ENCODE results near the gene PCP4. TPM values are rescaled to one million over a fixed set of nuclear protein-coding genes. Genes with fewer than 3 reads are reported as not detected.

The PCP4 gene
- total RNA-seq, 1 experiment from 2014 or later = not detected

DNA sequence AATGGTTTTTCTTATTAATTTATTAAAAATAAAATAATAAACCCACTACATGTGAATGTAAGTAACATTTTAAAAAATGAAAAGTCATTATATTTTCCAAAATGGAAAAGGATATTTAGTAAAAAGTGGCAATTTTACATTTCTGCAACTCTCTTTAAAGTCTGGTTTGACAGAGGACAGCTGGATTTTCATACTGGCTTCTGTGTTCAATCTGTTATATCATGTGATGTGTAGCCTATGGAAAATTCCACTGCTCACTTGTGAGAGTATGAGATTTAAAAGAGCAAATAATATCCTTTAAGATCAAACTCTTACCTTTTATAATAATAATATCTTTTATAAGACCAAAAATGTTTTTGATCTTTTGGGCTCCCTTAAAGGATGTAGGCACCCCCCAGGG is 33.7 kb downstream of the PCP4 start:
- in situ Hi-C loops (cut with HindIII; ENCODE audit: low pct_unique_long_range_greater_than_20kb, low sequenced_read_pairs) = no loop called here
- DNase-seq (ENCODE audit: low read depth, low spot score) = no peak

DNA sequence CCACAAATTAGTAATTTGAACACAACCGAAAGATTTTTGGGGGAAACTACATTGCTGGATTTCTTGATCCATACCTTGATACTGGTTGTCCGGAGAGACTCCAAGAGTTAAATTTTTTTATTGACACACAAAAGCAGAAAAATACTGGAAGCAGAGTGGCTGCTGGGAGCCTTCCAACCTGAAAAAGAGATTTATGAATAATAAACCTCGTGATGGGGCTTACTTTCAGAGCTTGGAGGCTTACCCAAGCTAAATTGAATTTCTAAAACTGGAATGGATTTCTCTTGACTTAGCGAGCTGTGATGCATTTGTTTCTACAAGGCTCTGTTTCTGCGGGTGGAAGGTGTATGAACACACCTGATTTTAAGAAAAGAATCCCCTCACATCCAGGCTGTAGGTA is 35.7 kb downstream of the PCP4 start:
- in situ Hi-C loops (cut with HindIII; ENCODE audit: low pct_unique_long_range_greater_than_20kb, low sequenced_read_pairs) = no loop called here
- no peak for DNase-seq (ENCODE audit: low read depth, low spot score)

DNA sequence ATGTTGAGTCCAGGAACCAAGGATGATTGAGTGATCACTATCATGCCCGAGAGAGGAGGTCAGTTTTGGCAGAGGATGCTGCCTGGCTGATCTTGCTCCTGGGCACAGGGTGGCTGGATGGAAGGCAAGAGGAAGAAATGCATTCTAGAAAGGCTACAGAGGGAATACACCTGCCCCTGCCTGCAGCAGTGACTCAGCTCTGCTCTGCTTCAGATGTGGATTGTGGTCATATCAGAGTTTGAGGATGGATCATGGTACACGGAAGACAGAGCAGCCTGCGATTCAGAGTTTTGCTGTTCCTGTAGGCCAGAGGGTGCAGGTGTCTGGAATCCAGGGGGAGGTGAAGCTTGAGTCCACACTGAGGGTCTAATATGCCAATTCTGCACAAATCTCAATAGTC is 37.2 kb downstream of the PCP4 start:
- DNase-seq (ENCODE audit: low read depth, low spot score) = no peak
- in situ Hi-C loops (cut with HindIII; ENCODE audit: low pct_unique_long_range_greater_than_20kb, low sequenced_read_pairs) = no loop called here

DNA sequence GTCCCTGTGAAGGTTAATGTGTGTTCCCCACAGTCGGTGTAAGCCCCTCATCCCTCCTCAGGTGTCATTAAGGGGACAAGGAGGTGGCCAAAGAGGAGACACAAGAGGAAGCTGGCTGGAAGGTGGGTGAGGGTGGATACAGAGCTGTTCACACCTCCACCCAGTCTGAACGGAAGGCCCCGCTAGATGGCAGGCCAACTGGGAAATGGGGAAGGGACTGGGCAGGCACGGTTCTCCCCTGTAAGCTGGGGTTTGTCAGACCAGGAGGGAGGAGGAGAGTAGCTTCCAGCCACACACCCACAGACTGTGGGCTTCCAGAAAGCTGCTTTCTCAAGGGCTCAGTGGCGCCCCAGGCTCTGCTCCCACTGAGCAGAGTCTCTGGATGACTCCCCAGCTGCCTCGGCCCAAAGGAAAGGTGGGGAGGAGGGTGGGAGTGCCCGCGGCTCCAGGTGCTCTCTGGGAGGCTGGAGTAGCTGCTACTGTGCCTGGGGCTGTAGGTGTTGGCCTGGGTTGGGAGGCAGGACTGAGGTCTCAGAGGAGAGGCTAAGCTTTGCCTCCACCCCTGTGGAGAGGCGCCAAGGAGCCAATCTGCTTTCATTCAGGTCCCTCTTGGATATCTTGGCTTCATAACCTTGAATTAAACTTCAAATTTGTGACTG is 41.2 kb downstream of the PCP4 start:
- peak; percentile 11 for DNase-seq (ENCODE audit: low read depth, low spot score)
- in situ Hi-C loops (cut with HindIII; ENCODE audit: low pct_unique_long_range_greater_than_20kb, low sequenced_read_pairs) = no loop called here

DNA sequence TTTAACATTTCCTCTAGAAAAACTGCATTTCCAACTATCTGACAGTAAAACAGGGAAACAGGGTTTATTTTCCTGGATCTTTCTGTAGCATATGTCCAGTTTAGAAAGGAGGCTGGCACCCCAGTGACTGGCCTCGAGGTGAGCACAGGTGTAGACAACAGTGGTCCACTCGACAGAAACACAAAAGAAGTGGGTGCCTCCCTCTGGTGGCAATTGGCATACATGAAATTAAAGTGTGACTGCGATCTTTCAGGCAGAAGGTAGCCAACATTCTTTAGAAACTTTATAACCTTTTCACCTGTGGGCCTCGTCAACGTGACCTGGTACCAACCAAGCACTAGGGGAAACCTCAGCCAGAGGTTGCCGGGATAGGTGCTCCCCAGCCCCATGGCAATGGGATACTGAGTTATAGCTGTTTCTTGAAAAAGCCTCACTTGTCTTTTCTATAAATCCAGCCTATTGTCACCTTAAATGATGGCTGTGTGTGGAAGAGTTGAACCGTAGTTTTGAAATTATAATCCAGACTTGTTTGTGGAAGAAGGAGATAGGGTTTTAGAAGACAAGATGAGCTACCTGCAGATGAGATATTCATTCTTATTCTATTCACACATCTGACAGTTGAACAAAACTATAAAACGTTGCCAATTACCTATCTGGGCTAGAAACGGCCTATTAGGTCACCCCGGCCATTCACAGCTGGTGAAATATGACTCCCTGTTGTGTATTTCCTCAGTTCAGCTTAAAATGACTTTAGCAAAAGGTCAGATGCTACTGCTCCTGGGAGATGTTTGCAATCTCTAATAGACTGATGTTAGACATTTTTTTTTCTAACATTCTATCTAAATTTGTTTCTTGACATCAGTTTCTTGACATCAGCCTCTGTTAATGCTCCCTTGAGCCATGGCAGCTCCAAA is 44.3 kb downstream of the PCP4 start:
- in situ Hi-C loops (cut with HindIII; ENCODE audit: low pct_unique_long_range_greater_than_20kb, low sequenced_read_pairs) = no loop called here
- peak; percentile 19 for DNase-seq (ENCODE audit: low read depth, low spot score)

DNA sequence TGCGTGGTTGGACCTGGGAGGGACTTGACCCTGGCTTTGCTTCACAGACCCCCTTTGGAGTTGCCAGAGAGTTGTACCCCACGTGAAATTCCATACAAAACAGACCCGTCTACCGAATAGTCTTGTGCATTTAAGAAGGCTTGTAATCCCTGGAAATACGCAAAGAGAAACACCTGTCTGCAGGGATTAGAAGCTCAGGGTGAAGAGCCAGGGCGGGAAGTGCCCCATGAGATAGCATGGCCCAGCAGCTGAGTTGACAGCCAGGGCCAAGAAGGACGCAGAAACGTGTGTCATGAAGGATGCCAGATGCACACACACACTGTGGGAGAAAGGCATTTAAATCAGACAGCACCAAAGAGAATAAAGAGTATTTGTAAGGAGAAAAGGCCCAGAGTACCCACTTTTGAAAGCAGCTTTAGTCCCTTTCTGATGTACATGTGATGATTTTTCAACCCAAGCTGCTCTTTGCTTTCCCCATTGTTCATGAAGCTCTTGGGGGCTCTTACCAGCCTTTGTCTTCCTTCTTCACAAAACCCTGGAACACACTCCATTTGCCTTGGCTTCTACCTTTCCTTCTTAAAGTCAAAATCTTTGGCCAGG is 46.6 kb downstream of the PCP4 start:
- in situ Hi-C loops (cut with HindIII; ENCODE audit: low pct_unique_long_range_greater_than_20kb, low sequenced_read_pairs) = no loop called here
- no peak for DNase-seq (ENCODE audit: low read depth, low spot score)

DNA sequence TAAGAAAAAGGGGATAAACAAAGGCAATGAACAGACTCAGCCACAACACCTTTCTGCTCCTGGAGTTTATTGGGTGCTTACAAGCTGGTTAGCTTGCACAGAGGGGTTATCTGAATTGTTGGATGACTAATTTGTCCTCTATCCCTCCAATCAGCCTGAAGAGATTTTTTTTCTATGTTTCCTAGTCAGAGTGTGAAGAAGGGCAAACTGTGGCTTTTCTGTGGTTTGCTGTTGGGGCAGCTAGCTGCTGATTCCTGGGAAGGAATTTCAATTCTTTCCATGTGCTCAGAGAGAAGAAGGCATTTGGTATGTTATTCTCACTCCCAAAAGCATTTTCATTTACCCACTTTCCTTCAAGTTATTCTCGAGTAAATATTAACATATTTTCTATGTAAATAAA is 48.6 kb downstream of the PCP4 start:
- no peak for DNase-seq (ENCODE audit: low read depth, low spot score)
- in situ Hi-C loops (cut with HindIII; ENCODE audit: low pct_unique_long_range_greater_than_20kb, low sequenced_read_pairs) = no loop called here

DNA sequence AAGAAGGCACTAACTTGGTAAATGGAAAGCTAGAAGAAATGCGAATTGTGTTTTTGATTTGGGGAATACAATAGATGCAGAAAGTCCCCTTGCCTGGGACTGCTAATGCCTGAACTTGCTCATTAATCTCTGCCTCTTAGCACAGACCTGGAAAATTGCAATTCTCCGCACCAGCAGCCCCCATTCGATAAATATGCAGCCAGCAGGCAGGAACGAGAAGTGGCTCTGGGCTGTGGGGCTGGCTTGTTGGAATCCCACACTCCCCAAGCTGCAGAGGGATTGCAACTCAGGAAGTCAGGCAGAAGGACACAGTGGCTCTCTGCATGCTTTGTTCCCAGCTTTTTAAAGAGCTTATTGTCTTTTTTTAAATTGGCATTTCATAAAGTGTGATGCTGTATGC is 51.3 kb downstream of the PCP4 start:
- in situ Hi-C loops (cut with HindIII; ENCODE audit: low pct_unique_long_range_greater_than_20kb, low sequenced_read_pairs) = no loop called here
- DNase-seq (ENCODE audit: low read depth, low spot score) = no peak

DNA sequence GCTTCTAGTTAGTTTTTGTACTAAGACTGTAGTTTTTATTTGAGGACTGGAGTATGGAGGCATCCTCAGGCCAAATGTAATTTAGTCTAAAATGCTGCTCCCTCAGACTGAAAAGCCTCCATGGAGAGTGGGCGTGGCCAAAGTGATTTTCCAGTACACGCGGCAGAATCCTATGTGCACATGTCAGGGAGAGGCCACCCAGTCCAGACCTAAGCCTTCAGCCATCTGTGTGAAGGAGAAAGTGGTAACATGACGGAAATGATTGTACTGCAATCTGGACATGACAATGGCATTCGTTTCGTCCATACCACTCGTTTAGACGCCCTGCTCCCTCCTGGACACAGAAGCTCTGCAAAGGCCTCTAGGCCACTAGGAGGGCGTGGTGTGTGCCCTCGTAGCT is 56.2 kb downstream of the PCP4 start:
- in situ Hi-C loops (cut with HindIII; ENCODE audit: low pct_unique_long_range_greater_than_20kb, low sequenced_read_pairs) = no loop called here
- no peak for DNase-seq (ENCODE audit: low read depth, low spot score)

DNA sequence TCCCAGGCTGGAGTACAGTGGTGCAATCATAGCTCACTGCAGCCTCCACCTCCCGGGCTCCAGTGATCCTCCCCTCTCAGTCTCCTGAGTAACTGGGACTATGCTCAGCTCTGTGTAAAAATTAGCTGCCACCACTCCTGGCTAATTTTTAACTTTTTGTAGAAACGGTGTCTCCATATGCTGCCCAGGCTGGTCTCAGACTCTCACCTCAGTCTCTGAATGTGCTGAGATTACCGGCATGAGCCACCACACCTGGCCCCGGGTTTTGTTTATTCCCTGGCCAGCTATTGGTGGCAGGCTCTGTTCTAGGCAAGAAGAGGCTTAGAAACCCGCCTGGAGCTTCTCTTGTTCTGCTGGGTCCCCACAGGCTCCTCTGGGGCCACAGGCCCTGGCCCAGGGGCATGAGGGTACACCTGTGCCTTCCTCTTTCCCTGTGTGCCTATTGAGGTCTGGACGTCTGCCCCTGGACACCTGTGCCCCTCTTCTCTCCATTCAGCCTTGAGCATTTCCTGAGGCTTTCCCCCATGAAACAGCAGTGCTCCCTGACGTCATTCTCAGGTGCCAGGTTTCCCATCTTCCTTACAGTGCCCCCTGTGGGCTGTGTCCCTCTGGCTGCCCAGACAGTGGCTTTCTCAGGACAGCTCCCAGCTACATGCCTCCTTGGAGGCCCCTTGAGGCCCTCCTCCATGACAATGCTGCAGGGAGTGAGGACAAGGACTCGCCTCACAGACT is 57.5 kb downstream of the PCP4 start:
- in situ Hi-C loops (cut with HindIII; ENCODE audit: low pct_unique_long_range_greater_than_20kb, low sequenced_read_pairs) = no loop called here
- DNase-seq (ENCODE audit: low read depth, low spot score) = peak; percentile 8

DNA sequence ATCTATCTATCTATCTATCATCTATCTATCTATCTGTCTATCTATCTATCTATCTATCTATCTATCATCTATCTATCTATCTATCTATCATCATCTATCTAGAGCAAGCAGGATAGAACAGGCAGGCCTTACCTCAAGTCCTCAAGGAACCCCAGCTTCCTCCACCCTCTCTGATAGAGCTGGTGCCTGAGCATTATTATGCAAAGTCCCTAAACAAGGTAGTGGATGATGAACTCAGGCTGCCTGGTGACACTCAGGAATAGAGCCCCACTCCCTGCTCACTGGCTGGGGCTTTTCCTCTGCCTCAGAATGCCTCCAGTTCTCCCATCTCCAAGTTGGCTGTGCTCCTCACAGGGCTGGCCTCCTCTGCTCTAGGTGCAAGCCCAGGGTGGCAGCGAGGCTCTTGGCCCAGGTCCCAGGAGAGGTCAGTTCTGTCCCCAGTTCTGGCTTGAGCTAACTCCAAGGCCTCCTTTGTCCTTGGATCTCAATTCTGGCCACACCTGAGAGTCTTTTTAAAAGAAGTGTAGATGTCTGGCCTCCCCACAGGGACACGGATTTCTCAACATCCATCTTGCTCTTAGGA is 60.2 kb downstream of the PCP4 start:
- in situ Hi-C loops (cut with HindIII; ENCODE audit: low pct_unique_long_range_greater_than_20kb, low sequenced_read_pairs) = no loop called here
- no peak for DNase-seq (ENCODE audit: low read depth, low spot score)

DNA sequence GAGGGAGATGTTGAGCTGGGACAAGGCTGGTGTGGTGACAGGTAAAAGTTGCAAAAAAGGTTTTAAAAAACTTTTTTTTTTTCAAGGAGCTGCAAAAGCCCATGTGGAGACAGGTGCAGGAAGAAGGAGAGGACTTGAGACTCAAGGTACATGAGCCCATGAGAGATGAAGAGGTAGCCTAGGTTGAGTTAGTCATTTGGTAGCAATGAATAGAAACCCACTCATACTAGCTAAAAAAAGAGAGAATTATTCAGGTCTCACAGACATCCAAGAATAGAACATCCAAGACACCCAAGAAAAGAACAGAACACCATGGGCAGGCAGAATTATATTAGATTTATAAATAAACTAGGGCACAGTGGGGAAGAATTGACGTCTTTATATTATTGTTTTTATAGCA is 65.1 kb downstream of the PCP4 start:
- DNase-seq (ENCODE audit: low read depth, low spot score) = no peak
- in situ Hi-C loops (cut with HindIII; ENCODE audit: low pct_unique_long_range_greater_than_20kb, low sequenced_read_pairs) = no loop called here

DNA sequence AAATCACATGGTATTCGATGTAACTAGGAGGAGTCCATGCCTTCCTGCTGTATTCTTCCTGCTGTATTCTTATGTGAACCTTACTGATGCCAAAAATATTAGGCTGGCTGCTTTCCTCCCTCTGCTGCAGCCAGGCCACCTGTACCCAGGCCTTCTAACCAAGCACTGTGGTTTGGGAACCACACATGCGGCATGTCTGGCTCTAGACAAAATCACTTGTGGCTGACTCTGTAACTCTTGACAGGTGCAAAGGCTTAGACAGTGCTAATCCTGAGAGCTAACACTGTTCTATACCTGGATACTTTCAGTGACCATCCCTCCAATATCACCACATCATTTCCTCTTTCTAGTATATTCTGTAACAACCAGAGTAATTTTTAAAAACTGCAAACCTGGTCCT is 67.7 kb downstream of the PCP4 start:
- no peak for DNase-seq (ENCODE audit: low read depth, low spot score)
- in situ Hi-C loops (cut with HindIII; ENCODE audit: low pct_unique_long_range_greater_than_20kb, low sequenced_read_pairs) = no loop called here

DNA sequence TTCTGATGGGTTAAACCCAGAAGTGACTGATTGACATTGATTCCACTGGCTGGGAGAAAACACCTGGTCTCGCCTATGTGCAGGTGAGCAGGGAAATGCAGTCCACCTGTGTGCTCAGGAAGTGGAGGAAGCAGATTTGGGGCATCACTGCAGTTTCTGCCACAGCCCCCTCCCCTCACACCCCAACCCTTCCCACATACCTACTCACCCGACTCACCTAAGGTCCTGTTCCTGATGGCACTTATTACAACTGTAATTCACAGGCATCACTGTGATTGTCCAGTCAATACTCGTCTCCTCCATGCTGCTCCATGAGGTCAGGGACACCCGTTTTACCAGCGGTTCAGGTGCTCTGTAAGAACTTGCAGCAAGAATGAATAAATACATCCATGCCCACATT is 68.5 kb downstream of the PCP4 start:
- in situ Hi-C loops (cut with HindIII; ENCODE audit: low pct_unique_long_range_greater_than_20kb, low sequenced_read_pairs) = no loop called here
- DNase-seq (ENCODE audit: low read depth, low spot score) = no peak

DNA sequence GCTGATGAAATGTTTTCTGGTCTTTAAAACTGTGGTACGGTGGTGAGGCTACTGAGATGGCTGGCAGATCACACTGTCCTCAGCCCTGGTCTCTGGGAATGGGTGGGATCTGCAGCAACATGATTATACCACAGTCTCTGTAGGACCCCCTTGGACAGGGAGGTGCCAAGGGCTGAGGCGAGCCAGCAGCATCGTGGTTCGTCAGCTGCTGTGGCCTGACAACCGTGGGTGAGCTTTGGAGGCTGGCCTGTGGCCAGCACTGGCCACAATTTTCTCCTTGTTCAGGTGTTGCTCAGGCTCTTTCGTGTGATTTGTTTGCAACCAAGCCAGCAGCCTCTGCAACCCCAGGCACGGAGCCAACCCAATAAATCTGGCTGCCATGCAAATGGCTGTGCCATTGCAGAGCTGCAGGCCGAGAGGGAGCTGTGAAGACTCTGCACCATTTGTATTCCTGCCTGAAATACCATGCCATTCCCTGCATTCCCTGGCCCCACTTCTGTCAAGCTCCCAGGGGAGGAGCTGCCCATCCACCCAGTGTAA is 70.9 kb downstream of the PCP4 start:
- in situ Hi-C loops (cut with HindIII; ENCODE audit: low pct_unique_long_range_greater_than_20kb, low sequenced_read_pairs) = no loop called here
- DNase-seq (ENCODE audit: low read depth, low spot score) = no peak

DNA sequence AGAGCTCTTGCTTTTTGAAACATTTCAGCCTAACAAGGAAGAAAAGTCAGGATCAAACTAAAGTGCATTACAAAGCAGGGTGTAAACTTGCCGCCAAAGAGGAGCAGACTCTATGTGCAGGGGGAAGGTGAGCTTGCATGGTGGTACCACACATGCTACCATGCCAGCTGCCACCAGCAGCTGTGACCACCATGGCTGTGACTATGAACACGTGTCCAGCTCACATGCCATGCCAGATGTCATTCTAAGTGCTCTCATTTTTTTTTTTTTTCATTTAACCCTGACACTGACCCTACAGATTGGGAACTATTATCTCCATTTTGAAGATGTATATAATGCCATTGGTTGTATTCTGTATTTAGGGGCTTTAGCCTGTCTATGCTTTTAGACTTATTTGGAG is 79.0 kb downstream of the PCP4 start:
- DNase-seq (ENCODE audit: low read depth, low spot score) = no peak
- in situ Hi-C loops (cut with HindIII; ENCODE audit: low pct_unique_long_range_greater_than_20kb, low sequenced_read_pairs) = no loop called here

DNA sequence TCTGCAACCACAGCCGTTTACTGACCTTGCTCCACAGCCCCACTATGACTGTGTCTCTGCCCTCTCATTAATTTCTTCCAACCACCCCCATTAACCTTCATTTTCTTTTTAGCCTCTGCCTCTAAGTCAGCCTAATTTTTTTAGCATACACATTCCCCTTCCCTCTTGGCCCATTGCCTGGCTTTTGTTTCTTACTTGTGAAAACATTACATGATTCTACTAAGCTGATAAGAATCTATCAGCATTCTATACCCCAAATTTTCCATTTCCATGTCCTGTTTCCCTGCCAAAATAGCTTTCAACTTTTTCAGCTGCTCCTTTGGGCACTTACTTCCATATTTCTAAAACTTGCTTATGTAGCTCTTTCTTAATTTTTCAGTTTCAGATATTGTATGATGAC is 79.8 kb downstream of the PCP4 start:
- in situ Hi-C loops (cut with HindIII; ENCODE audit: low pct_unique_long_range_greater_than_20kb, low sequenced_read_pairs) = no loop called here
- no peak for DNase-seq (ENCODE audit: low read depth, low spot score)

All from SK-MEL-5 (cell line).